Cardiac fibroblast (primary cell): ENCODE measurements around the gene HNRNPUL1.
A peak's percentile ranks its signal among the peaks of the same experiment; 100 is the strongest.

Experiments used
- DNase-seq, 2 donors: peaks; one replicate each; pipeline versions ENCODE4 v3.0.0 to v3.0.0-alpha.2; 2010; ENCODE audit warnings: low read depth in 2 of 2
- H3K4me3 ChIP-seq, 2 donors: replicated peaks in 1 of 2; 1 replicate in 1 of 2; 2 replicates in 1 of 2; pipeline ENCODE4 v1.5.1; 2011; ENCODE audit warnings: low read depth in 2 of 2, low read length in 2 of 2, mild to moderate bottlenecking in 2 of 2, moderate library complexity in 1 of 2
- TF ChIP-seq, protein P1 (sequence below): IDR thresholded peaks from one replicate; pipeline ENCODE4 v1.5.1; 2011; ENCODE audit warnings: low read depth, mild to moderate bottlenecking, low read length, inconsistent platforms

HNRNPUL1 gene

DNA sequence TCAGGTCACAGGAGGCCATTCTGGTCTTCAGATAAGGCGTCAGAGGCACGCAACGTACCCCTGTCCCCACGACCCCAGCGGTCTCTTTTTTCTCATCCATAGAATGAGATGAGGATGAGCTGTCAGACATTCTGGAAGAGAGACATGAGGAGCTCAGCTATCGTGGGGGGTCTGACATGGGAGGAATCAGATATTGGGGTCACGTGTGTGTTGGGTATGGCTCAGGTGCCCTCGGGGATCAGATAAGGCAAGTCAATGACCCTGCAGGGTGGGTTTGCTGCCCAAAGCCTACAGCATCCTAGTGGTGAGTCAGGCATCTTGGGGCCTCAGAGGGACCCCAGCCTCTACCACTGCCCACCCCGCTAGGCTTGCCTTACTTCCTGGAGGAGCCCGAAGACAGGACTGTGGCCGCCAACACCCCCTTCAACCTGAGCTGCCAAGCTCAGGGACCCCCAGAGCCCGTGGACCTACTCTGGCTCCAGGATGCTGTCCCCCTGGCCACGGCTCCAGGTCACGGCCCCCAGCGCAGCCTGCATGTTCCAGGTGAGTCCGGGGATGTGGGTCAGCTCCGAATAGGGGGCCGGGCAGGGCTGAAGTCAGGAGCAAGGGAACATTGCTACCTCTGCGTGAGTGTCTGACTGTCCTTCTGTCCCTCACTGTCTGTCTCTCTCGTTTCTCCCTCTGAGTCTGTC, 42.5 kb upstream of the HNRNPUL1 start:
- TF ChIP-seq, protein P1, sequence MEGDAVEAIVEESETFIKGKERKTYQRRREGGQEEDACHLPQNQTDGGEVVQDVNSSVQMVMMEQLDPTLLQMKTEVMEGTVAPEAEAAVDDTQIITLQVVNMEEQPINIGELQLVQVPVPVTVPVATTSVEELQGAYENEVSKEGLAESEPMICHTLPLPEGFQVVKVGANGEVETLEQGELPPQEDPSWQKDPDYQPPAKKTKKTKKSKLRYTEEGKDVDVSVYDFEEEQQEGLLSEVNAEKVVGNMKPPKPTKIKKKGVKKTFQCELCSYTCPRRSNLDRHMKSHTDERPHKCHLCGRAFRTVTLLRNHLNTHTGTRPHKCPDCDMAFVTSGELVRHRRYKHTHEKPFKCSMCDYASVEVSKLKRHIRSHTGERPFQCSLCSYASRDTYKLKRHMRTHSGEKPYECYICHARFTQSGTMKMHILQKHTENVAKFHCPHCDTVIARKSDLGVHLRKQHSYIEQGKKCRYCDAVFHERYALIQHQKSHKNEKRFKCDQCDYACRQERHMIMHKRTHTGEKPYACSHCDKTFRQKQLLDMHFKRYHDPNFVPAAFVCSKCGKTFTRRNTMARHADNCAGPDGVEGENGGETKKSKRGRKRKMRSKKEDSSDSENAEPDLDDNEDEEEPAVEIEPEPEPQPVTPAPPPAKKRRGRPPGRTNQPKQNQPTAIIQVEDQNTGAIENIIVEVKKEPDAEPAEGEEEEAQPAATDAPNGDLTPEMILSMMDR = no peak

DNA sequence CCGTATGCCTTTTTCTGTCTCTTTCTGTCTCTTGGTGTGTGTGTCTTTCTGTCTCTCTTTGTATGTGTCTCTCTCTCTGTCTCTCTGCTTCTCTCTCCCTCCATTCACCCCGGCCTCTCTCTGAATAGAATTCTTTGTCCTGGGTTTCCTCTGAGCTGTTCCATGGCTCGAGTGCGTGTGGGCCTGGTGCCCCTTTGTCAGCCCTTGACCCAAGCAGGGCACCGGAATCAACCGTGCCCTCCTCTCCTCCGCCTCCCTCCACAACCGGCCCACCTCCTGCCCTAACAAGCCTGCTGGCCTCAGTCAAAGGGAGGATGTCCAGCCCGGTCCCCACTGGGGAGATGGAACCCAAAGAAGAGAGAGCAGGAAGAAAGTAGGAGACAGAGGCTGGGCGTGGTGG, 41.9 kb upstream of the HNRNPUL1 start:
- TF ChIP-seq, protein P1 = no peak
- no peak overlapping the region for H3K4me3 ChIP-seq
- no peak for DNase-seq

More for the DNA sequence above, 42.5 kb upstream of the HNRNPUL1 start:
- DNase-seq = no peak
- peak overlapping the region in 1 of 2 donors; percentile 82 for H3K4me3 ChIP-seq

DNA sequence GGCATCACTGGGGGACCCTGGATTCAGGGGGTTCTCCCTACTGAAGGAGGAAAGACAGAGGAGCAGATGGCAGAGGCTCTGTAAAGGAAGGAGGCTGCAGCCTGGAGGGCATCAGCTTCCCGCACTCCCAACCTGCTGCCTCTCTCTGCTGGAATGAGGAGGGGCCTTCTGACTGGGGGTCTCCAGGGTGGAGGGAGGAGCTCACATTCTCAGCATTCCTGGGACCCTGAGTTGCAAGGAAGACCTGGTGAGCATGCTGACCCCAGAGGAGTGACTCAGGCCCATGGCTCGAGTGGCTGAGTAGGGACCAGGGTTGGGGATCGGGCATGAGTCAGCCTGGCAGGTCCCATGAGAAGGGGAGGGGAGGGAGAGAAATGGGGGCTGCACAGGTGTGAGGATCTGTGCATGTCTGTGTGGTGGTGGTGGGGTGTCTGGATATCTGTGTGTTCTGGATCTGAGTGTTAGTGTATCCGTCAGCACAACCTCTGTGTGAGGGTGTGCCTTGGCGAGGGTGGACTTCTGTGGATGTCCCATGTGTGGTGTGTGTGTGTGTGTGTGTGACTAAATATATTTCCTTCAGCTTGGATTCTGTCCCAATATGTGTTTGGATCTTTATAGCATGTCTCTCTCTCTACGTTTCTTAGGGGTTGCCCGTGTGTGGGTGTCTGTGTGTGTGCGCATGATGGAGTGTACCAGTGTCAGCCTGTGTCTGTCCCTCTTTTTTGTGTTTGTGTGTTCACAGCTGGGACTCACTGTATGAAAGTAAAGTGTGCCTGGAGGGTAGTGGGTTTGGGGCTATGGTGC, 40.5 kb upstream of the HNRNPUL1 start:
- peak overlapping the region in 1 of 2 donors; percentile 24 for H3K4me3 ChIP-seq
- TF ChIP-seq, protein P1 = no peak
- DNase-seq = peak; percentile 58 to 92

GRCh38 chr19:41224632-41225031, 39.5 kb upstream of the HNRNPUL1 start:
- no peak overlapping the region for H3K4me3 ChIP-seq

DNA sequence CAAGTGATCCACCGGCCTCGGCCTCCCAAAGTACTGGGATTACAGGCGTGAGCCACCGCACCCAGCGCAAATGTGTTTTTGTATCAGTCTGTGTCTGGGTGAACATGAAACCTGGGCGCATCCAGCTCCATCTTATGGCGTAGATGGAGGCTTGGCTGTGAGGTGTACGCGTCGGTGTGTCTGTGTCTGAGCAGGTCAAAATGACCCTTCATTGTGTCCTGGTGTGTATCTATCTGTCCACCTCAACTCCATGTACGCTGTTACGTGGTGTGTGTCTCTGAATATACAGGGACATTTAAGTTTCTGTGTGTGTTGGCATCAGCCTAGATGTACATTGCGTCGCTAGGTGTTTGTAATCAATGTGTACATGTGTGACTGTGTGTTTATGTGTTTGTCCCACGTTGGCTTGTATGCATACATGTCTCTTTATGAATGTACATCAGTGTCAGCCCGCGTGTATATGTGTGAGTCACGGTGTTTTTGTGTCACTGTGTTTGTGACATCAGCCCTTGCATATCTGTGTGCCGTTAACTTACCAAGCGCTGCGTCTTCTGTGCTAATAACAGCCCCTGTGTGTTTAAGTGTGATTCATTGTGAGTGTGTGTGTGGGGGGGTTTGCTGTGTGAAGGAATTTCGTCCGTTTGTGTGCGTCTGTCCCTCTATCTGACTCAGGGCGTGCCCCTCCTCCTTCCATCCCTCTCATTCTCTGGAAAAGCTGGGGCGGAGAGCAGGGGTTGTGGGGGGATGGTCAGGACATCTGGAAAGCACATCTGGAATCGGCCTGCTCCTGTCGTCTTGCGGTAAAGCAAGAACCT, 38.7 kb upstream of the HNRNPUL1 start:
- DNase-seq = peak; percentile 98 to 100
- H3K4me3 ChIP-seq = peak overlapping the region; percentile 13 to 45
- TF ChIP-seq, protein P1 = no peak

More at GRCh38 chr19:41224632-41225031, 39.5 kb upstream of the HNRNPUL1 start:
- no peak for DNase-seq
- TF ChIP-seq, protein P1 = no peak

DNA sequence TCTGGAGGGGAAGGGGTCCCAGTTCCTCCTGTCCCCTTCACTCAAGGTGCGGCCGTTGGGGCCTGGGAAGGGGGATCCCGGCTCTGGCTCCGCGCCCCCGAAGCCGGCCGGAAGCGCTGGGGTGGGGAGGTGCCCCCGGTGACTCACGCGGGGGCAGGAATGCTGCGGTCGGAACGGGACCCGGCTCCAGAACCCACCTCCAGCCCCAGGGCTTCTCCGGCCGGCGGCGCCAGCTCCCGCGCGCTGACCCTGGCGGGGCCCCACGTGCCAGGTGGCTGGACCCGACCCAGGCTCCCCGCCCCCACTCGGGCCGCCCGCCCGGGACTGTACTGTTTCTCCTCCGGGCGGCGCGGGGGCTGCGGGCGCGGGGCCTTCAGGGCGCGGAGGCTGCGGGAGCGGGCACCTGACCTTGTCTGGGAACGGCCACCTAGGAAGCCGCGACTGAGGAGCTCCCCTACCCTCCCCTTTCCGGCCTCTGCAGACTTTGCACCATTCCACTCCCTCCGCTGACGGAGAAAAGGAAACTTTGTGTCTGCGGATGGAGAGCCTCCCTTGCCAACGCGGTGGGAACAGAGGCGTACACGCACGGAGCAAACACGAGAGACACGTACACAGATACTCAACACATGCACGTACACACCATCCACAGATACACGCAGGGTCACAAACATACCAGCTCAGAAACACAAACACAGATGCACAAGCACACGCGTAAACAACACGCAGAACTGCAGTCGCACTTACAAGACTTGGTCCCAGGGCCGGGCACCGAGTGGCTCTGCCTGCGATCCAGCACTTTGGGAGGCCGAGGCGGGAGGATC, 37.9 kb upstream of the HNRNPUL1 start:
- H3K4me3 ChIP-seq = peak overlapping the region; percentile 29 to 45
- peak; percentile 82 to 92 for DNase-seq
- TF ChIP-seq, protein P1 = peak; percentile 5
